NCI-H2196 (cell line): ENCODE results near the gene SAMD1.

Experiments used
- DNase-seq: peaks from one replicate; lab custom pipeline; 2025; ENCODE audit not compliant: unreplicated experiment; lab: John Stamatoyannopoulos, UW

The SAMD1 gene

GRCh38 chr19:14113762-14114414 lies 23.3 kb upstream of the SAMD1 start:
- DNase-seq: no peak

- no peak for DNase-seq
Observed at GRCh38 chr19:14112809-14113385, 22.3 kb upstream of the SAMD1 start.

- DNase-seq: no peak
Observed at GRCh38 chr19:14112051-14112808, 21.7 kb upstream of the SAMD1 start.

- DNase-seq: no peak
Observed at GRCh38 chr19:14111486-14111885, 20.9 kb upstream of the SAMD1 start.

- no peak for DNase-seq
Observed at GRCh38 chr19:14110650-14111049, 20.1 kb upstream of the SAMD1 start.

- DNase-seq: no peak
Observed at GRCh38 chr19:14107581-14108461, 17.3 kb upstream of the SAMD1 start.

GRCh38 chr19:14106840-14107239 lies 16.3 kb upstream of the SAMD1 start:
- DNase-seq: no peak

- no peak for DNase-seq
Observed at GRCh38 chr19:14105680-14106079, 15.1 kb upstream of the SAMD1 start.

GRCh38 chr19:14103310-14103709 lies 12.8 kb upstream of the SAMD1 start:
- no peak for DNase-seq

GRCh38 chr19:14102756-14103155 lies 12.2 kb upstream of the SAMD1 start:
- DNase-seq: no peak

- no peak for DNase-seq
Observed at GRCh38 chr19:14102102-14102696, 11.6 kb upstream of the SAMD1 start.

GRCh38 chr19:14101003-14101545 lies 10.5 kb upstream of the SAMD1 start:
- DNase-seq: no peak

- DNase-seq: no peak
Observed at GRCh38 chr19:14097532-14098151, 7.1 kb upstream of the SAMD1 start.

- no peak for DNase-seq
Observed at GRCh38 chr19:14096272-14096992, 5.9 kb upstream of the SAMD1 start.

GRCh38 chr19:14094854-14095253 lies 4.3 kb upstream of the SAMD1 start:
- no peak for DNase-seq

GRCh38 chr19:14093117-14093823 lies 2.7 kb upstream of the SAMD1 start:
- DNase-seq: no peak

- DNase-seq: no peak
Observed at GRCh38 chr19:14091813-14092462, 1.4 kb upstream of the SAMD1 start.

- peak; percentile 92 for DNase-seq
Observed at GRCh38 chr19:14091081-14091812, 696 bp upstream of the SAMD1 start.
